Brain microvascular endothelial cell (primary cell): Measurements from ENCODE around the gene HDGF.

ENCODE experiments used
- DNase-seq: peaks from one replicate; pipeline ENCODE4 v3.0.0-alpha.2; 2020
- H3K27ac ChIP-seq: fragments of 250-450 bp; sonication (Bioruptor Pico); 2 replicates; pipeline ENCODE4 v1.5.1; 2020; ENCODE audit warnings: mild to moderate bottlenecking, moderate library complexity
- H3K27me3 ChIP-seq: fragments of 250-450 bp; sonication (Bioruptor Pico); replicated peaks from 2 replicates; pipeline ENCODE4 v1.5.1; 2020; ENCODE audit warnings: mild to moderate bottlenecking
- H3K36me3 ChIP-seq: fragments of 250-450 bp; sonication (Bioruptor Pico); replicated peaks from 2 replicates; pipeline ENCODE4 v1.5.1; 2020; ENCODE audit warnings: mild to moderate bottlenecking
- H3K4me3 ChIP-seq: 2 replicates; pipeline ENCODE4 v1.5.1; 2011; ENCODE audit warnings: low read depth, mild to moderate bottlenecking, control low read depth, low read length, moderate library complexity
- in situ Hi-C: cut with HindIII; loops from 2 replicates; pipeline ENCODE4 v1.10.0; 2017; ENCODE audit warnings: low sequenced_read_pairs, low pct_ligation_motif_present
- TF ChIP-seq, protein P1 (sequence below): IDR thresholded peaks from 2 replicates; pipeline ENCODE4 v1.5.1; 2011; ENCODE audit warnings: low read depth, mild to moderate bottlenecking, moderate library complexity, low read length, control low read depth, inconsistent platforms; ENCODE audit errors: missing control alignments

The HDGF gene

DNA sequence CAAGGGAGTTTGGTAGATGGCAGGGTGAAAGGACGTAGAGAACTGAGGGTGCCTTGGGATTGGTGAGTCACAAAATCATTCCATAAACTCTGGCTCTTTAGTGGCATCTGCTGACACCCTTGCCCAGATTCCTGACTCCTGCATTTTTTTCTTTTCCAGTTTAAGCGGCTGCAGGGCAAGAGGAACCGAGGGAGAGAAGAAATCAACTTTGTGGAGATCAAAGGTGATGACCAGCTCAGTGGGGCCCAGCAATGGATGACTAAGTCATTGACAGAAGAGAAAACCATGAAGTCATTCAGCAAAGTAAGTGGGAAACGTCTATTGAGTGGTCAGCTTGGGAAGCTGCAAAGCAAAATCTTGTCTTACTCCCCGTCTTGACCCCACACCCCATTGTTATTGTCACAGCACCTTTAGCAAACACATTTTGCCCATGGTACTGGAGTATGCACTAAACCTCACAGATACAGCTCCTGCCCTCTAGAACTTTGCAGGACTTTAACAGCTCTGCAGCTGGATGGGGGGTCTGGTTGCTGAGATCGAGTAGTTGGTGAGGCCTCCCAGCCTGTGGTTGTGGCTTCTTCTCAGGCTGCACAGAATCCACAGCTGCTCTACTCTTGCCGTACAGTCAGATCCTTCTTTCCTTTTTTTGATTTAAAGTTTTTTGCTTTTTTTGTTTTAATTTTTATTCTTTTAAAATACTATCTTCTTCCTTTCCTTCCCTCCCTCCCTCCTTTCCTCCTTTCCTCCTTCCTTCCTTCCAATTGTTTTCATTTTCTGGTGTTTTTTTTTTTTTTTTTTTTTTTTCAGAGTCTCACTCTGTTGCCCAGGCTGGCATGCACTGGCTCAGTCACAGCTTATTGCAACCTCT, 43.3 kb upstream of the HDGF start:
- DNase-seq, result no peak
- in situ Hi-C loops, result no loop called here

DNA sequence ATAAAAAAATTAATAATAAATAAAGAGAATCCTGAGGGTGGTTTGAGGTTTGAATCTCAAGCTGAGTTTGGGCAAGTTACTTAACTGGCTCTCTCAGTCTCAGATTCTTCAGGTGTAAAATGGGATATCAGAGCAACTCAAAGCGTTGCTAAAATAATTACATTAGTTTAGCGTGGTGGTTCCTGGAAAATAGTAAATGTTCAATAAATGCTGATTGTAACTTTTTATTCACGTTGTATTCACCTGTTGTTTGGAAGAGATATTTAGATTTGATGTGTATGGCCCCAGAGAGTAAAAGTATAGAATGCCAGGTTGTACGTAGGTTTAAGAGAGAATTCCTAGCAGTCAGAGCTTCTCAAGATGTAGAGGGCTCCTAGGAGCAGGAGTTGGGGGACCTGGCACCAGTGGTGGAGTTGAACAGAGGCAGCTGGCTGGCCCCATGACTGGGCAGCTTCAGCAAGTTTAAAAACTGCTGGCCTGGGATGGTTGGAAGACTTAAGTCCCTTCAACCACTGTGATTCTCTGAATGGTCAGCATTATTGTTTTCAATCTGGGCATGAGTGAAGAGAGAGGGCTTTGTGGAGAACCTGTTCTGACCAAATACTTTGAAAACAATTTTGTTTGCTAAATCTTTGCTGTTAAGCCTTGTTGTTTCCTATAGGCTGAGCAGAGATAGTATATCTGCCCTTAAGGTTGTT, 38.3 kb upstream of the HDGF start:
- Histone ChIP-seq H3K36me3 (peaks cover 49% of the 10 kb centered on the region), H3K27ac (no peak overlapping the region), H3K27me3 (no peaks in the 10 kb centered on the region), H3K4me3 (no peak overlapping the region)
- no peak for DNase-seq
- TF ChIP-seq, protein P1, sequence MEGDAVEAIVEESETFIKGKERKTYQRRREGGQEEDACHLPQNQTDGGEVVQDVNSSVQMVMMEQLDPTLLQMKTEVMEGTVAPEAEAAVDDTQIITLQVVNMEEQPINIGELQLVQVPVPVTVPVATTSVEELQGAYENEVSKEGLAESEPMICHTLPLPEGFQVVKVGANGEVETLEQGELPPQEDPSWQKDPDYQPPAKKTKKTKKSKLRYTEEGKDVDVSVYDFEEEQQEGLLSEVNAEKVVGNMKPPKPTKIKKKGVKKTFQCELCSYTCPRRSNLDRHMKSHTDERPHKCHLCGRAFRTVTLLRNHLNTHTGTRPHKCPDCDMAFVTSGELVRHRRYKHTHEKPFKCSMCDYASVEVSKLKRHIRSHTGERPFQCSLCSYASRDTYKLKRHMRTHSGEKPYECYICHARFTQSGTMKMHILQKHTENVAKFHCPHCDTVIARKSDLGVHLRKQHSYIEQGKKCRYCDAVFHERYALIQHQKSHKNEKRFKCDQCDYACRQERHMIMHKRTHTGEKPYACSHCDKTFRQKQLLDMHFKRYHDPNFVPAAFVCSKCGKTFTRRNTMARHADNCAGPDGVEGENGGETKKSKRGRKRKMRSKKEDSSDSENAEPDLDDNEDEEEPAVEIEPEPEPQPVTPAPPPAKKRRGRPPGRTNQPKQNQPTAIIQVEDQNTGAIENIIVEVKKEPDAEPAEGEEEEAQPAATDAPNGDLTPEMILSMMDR, result no peak
- in situ Hi-C loops, result no loop called here

More for the DNA sequence above, 43.3 kb upstream of the HDGF start:
- no peak overlapping the region for H3K27ac ChIP-seq
- TF ChIP-seq, protein P1, result no peak
- H3K36me3 ChIP-seq, result peaks cover 61% of the 10 kb centered on the region
- H3K4me3 ChIP-seq, result no peak overlapping the region
- no peaks in the 10 kb centered on the region for H3K27me3 ChIP-seq

DNA sequence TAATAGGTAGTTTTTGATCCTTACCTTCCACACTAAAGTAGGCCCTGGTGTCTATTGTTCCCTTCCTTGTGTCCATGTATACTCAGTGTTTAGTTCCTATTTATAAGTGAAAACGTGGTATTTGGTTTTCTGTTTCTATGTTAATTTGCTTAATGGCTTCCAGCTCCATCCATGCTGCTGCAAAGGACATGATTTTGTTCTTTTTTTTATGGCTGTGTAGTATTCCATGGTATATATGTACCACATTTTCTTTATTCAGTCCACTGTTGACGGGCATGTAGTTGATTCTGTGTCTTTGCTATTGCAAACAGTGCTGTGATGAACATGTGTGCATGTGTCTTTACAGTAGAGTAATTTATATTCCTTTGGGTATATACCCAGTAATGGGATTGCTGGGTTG, 36.7 kb upstream of the HDGF start:
- peaks cover 51% of the 10 kb centered on the region for H3K36me3 ChIP-seq
- no peak overlapping the region for H3K4me3 ChIP-seq
- no peak for DNase-seq
- in situ Hi-C loops, result no loop called here
- no peaks in the 10 kb centered on the region for H3K27me3 ChIP-seq
- TF ChIP-seq, protein P1, result no peak
- H3K27ac ChIP-seq, result no peak overlapping the region

DNA sequence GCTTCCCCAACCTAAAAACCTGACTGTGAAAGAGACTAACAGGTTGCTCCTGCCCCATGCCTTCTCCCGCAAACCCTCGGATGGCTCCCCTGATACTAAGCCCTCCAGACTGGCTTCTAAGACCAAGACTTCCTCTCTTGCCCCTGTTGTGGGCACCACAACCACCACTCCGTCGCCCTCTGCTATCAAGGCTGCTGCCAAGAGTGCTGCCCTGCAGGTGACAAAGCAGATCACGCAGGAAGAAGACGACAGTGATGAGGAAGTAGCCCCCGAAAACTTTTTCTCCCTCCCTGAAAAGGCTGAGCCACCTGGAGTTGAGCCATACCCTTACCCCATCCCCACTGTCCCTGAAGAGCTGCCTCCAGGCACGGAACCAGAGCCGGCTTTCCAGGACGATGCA, 35.2 kb upstream of the HDGF start:
- TF ChIP-seq, protein P1, result no peak
- Histone ChIP-seq H3K36me3 (peaks cover 40% of the 10 kb centered on the region), H3K4me3 (no peak overlapping the region), H3K27ac (no peak overlapping the region), H3K27me3 (no peaks in the 10 kb centered on the region)
- in situ Hi-C loops, result no loop called here
- DNase-seq, result no peak

DNA sequence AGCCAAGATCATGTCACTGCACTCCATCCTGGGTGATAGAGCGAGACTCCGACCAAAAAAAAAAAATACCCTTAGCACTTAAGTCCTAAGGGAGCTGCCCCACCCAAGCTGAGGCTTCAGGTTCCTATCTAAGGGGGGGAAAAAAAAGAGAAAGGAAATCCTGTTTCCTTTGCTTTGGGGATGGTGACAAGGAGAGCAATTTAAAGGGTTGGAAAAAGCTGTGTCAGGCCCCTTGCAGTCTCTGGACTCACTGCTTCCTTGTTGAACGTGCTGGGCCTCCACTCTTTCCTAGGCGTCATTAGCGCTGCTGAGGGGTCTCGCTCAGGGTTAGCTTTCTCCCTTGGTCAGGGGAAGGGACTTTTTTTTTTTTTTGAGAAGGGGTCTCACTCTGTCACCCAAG, 34.0 kb upstream of the HDGF start:
- Histone ChIP-seq H3K27me3 (no peaks in the 10 kb centered on the region), H3K27ac (no peak overlapping the region), H3K4me3 (no peak overlapping the region), H3K36me3 (peaks cover 33% of the 10 kb centered on the region)
- in situ Hi-C loops, result no loop called here
- no peak for DNase-seq
- TF ChIP-seq, protein P1, result no peak
